ENCODE measurements around the gene KCNQ1. TPM values are rescaled to one million over a fixed set of nuclear protein-coding genes. Genes with fewer than 3 reads are reported as not detected.

KCNQ1 gene
- total RNA-seq, 3 donors from 2014 or later = 15.5 to 44.7 (median 37.4) TPM

DNA sequence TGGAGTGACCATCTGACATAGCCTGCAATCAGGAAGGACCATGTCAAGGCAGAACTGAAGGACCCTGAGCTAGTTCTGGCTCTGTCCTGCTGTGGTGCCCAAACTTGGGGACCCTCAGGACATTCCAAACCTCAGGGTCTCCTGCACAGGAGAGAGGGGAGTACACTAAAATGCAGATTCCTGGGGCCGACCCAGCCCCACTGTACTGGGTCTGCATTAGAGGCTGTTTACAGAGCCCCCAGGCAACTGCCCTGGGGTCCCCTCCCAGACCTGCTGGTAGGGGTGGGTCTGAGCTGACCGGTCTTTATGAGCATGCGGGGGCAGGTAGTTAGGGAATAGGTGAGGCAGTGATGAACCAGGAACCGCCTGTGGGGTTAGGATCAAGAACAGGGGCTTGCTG lies 7.3 kb upstream of the KCNQ1 start:
- intact Hi-C loops (cut with DNase I, micrococcal nuclease) = no loop called here
- no peaks in the 10 kb centered on the region for H3K9me3 ChIP-seq
- TF ChIP-seq, protein P1, sequence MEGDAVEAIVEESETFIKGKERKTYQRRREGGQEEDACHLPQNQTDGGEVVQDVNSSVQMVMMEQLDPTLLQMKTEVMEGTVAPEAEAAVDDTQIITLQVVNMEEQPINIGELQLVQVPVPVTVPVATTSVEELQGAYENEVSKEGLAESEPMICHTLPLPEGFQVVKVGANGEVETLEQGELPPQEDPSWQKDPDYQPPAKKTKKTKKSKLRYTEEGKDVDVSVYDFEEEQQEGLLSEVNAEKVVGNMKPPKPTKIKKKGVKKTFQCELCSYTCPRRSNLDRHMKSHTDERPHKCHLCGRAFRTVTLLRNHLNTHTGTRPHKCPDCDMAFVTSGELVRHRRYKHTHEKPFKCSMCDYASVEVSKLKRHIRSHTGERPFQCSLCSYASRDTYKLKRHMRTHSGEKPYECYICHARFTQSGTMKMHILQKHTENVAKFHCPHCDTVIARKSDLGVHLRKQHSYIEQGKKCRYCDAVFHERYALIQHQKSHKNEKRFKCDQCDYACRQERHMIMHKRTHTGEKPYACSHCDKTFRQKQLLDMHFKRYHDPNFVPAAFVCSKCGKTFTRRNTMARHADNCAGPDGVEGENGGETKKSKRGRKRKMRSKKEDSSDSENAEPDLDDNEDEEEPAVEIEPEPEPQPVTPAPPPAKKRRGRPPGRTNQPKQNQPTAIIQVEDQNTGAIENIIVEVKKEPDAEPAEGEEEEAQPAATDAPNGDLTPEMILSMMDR (IDR thresholded peaks at IDR 0.05) = no peak
- peaks cover 10% of the 10 kb centered on the region for H3K4me1 ChIP-seq (ENCODE audit: low read depth)
- peak in 1 of 3 donors; percentile 11 for DNase-seq
- no peak overlapping the region for H3K4me3 ChIP-seq
- no peak for ATAC-seq
- no peaks in the 10 kb centered on the region for H3K36me3 ChIP-seq (ENCODE audit: low read depth)

DNA sequence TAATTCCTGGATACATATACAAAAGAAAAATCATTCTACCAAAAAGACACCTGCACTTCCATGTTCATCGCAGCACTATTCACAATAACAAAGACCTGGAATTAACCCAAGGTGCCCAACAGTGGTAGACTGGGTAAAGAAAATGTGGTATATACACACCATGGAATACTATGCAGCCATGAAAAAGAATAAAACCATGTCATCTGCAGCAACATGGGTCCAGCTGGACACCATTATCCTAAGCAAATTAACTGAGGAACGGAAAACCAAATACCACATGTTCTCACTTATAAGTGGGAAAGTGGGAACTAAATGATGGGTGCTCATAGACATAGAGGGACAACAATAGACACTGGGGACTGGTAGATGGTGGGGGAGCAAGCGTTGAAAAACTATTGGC lies 5.0 kb upstream of the KCNQ1 start:
- DNase-seq (no peak), ATAC-seq (no peak)
- Histone ChIP-seq H3K4me3 (no peak overlapping the region), H3K4me1 (ENCODE audit: low read depth) (peaks cover 20% of the 10 kb centered on the region), H3K36me3 (ENCODE audit: low read depth) (no peaks in the 10 kb centered on the region), H3K9me3 (no peaks in the 10 kb centered on the region)
- TF ChIP-seq, protein P1 (IDR thresholded peaks at IDR 0.05) = no peak
- intact Hi-C loops (cut with DNase I, micrococcal nuclease) = no loop called here

DNA sequence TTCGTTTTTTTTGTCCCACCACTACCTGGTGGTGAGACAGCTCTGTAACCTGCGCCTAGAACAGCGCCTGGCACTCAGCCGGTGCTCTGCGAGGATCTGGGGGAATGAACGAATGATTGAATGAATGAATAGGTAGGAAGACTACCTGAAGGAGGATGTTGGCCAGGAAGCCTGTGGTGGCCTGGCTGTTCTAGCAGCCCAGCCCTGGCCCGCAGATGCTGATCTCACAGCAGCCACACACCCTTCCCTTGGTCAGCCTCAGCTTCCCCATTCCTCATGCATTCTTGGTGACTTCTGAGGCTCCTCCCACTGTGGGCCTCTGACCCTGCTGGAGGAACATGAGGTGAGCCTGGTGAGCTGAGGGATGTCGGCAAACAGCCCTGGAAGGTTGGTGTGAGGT lies 4.2 kb upstream of the KCNQ1 start:
- TF ChIP-seq, protein P1 (IDR thresholded peaks at IDR 0.05) = no peak
- intact Hi-C loops (cut with DNase I, micrococcal nuclease) = no loop called here
- peak; percentile 0 for ATAC-seq

DNA sequence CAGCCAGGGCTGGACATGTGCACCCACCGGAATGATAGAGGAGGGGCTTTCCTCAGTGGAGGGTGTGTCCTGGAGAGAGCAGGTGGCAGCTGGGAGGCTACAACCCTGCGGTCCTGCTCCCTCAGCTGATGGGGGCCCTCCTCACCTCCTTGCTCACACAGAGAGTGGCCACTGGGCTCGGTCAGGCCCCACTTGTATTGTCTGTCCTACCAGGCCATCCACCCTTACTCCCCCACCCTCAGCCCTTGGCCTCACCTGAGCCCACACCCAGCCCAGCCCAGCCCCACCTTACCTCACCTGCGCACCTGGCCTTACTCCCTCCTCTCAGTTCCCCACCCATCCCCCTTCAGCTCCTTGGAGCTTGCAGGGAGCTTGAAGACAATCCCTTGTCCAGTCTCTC lies 3.6 kb upstream of the KCNQ1 start:
- ATAC-seq (peak; percentile 50), DNase-seq (peak; percentile 75 to 83 (median 80))
- H3K4me3 ChIP-seq = no peak overlapping the region
- peaks cover 24% of the 10 kb centered on the region for H3K4me1 ChIP-seq (ENCODE audit: low read depth)
- intact Hi-C loops (cut with DNase I, micrococcal nuclease) = no loop called here
- TF ChIP-seq, protein P1 (IDR thresholded peaks at IDR 0.05) = no peak
- H3K36me3 ChIP-seq (ENCODE audit: low read depth) = no peaks in the 10 kb centered on the region
- H3K9me3 ChIP-seq = no peaks in the 10 kb centered on the region

More for the DNA sequence above, 4.2 kb upstream of the KCNQ1 start:
- H3K4me3 ChIP-seq = no peak overlapping the region
- H3K36me3 ChIP-seq (ENCODE audit: low read depth) = no peaks in the 10 kb centered on the region
- peaks cover 20% of the 10 kb centered on the region for H3K4me1 ChIP-seq (ENCODE audit: low read depth)
- H3K9me3 ChIP-seq = no peaks in the 10 kb centered on the region
- DNase-seq = peak in 1 of 3 donors; percentile 38

GRCh38 chr11:2442589-2442988 lies 2.2 kb upstream of the KCNQ1 start:
- Histone ChIP-seq H3K36me3 (ENCODE audit: low read depth) (no peaks in the 10 kb centered on the region), H3K4me1 (ENCODE audit: low read depth) (peaks cover 34% of the 10 kb centered on the region), H3K4me3 (no peak overlapping the region), H3K9me3 (no peaks in the 10 kb centered on the region)
- intact Hi-C loops (cut with DNase I, micrococcal nuclease) = no loop called here
- TF ChIP-seq, protein P1 (IDR thresholded peaks at IDR 0.05) = no peak
- DNase-seq (peak in 2 of 3 donors; percentile 19 to 43), ATAC-seq (no peak)

DNA sequence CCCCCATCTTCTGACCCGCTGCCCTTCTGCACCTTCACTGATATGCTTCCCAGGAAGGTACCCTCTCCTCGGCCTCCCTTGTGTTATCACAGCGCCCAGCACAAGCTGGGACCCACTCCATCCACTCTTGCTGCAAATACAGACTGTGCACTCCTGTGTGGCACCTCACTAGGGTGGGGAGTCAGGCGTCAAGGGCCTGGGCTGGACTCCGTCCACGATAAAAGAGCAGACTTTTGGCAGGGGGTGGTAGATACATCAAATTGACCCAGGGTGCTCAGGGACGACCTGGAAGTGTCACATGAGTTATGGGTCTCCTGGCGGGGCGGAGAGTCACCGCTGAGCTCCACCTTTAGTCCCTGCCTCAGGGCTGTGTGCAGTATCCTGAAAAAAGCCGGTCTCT lies 1.4 kb upstream of the KCNQ1 start:
- Histone ChIP-seq H3K9me3 (no peaks in the 10 kb centered on the region), H3K4me1 (ENCODE audit: low read depth) (peaks cover 34% of the 10 kb centered on the region), H3K4me3 (no peak overlapping the region), H3K36me3 (ENCODE audit: low read depth) (no peaks in the 10 kb centered on the region)
- intact Hi-C loops (cut with DNase I, micrococcal nuclease) = no loop called here
- peak in 1 of 3 donors; percentile 45 for DNase-seq
- TF ChIP-seq, protein P1 (IDR thresholded peaks at IDR 0.05) = no peak
- no peak for ATAC-seq
